Tibial nerve (tissue), 4 donors: ENCODE results near the gene CASP7. TPM values are rescaled to one million over a fixed set of nuclear protein-coding genes. Genes with fewer than 3 reads are reported as not detected.

Source experiments
- DNase-seq, 2 donors: peaks; one replicate each; pipeline ENCODE4 v3.0.0-alpha.2; 2019; ENCODE audit warnings: low spot score in 2 of 2
- H3K27ac ChIP-seq, 4 donors: fragments of 200-600 bp; sonication (generic) in 3 of 4; one replicate each; pipeline ENCODE4 v1.5.1; 2017 to 2019; ENCODE audit warnings: mild to moderate bottlenecking in 1 of 4
- H3K27me3 ChIP-seq, 2 donors: fragments of 200-600 bp; sonication (generic) in 1 of 2; one replicate each; pipeline versions ENCODE4 v1.5.1 to v1.6.0; 2017 to 2019
- H3K36me3 ChIP-seq, 3 donors: fragments of 200-600 bp; sonication (generic); one replicate each; pipeline ENCODE4 v1.5.1; 2018 to 2019
- H3K4me1 ChIP-seq, 4 donors: fragments of 200-600 bp; sonication (generic) in 3 of 4; one replicate each; pipeline ENCODE4 v1.5.1; 2017 to 2019
- H3K4me3 ChIP-seq, 4 donors: fragments of 200-600 bp; sonication (generic) in 3 of 4; one replicate each; pipeline ENCODE4 v1.5.1; 2017 to 2019; ENCODE audit warnings: mild to moderate bottlenecking in 1 of 4, moderate library complexity in 1 of 4
- H3K9me3 ChIP-seq, 4 donors: fragments of 200-600 bp; sonication (generic) in 3 of 4; one replicate each; pipeline ENCODE4 v1.5.1; 2017 to 2019
- EP300 ChIP-seq, 2 donors: sonication (generic); formaldehyde crosslinking; IDR thresholded peaks; one replicate each; pipeline ENCODE4 v1.6.1; 2017; ENCODE audit warnings: antibody characterized with exemption in 2 of 2, mild to moderate bottlenecking in 1 of 2
- POLR2A ChIP-seq, 2 donors: fragments of 450-650 bp; IDR thresholded peaks; one replicate each; pipeline ENCODE4 v1.6.1; 2017; ENCODE audit warnings: antibody characterized with exemption in 2 of 2, mild to moderate bottlenecking in 2 of 2, moderate library complexity in 2 of 2
- WGBS, 2 donors: methylation state at CpG; one replicate each; pipeline ENCODE4 v1.1.5; 2018; 5-methylcytosine and 5-hydroxymethylcytosine counted together
- total RNA-seq, 4 donors: library from RNA; depleted of rRNA; stranded (reverse); fragments of >200 nt; gene quantifications; one replicate each; pipeline ENCODE4 v1.1.0, GENCODE V29; 2016
- TF ChIP-seq, protein P1 (sequence below), 5 experiments: fragments of 200-600 bp in 3 of 5; fragments of 450-650 bp in 2 of 5; sonication (generic) in 3 of 5; IDR thresholded peaks; one replicate each; pipeline ENCODE4 v1.5.1; 2016 to 2019; ENCODE audit warnings: antibody characterized with exemption in 5 of 5, mild to moderate bottlenecking in 3 of 5, moderate library complexity in 2 of 5

CASP7 gene
- total RNA-seq, 4 donors from 2014 or later: 12.9 to 18.4 (median 16.8) TPM

DNA sequence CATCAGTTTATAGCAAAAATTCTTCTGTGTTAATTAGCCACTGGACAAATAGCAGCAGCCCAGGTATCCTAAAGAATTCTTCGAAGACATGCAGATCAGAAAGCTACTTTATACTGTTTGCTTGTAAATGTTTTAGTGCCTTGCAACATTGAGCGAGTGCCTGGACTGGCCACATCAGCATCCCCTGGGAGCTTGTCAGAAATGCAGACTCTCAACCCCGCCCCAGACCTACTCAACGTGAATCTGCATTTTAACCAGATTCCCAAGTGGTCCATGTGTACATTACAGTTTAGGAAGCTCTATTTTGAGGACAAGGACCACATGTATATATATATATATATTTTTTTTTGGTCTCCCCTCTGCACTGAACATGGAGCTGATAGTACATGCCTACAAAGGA is 53.3 kb downstream of the CASP7 start:
- no peak overlapping the region for H3K27ac ChIP-seq
- TF ChIP-seq, protein P1, sequence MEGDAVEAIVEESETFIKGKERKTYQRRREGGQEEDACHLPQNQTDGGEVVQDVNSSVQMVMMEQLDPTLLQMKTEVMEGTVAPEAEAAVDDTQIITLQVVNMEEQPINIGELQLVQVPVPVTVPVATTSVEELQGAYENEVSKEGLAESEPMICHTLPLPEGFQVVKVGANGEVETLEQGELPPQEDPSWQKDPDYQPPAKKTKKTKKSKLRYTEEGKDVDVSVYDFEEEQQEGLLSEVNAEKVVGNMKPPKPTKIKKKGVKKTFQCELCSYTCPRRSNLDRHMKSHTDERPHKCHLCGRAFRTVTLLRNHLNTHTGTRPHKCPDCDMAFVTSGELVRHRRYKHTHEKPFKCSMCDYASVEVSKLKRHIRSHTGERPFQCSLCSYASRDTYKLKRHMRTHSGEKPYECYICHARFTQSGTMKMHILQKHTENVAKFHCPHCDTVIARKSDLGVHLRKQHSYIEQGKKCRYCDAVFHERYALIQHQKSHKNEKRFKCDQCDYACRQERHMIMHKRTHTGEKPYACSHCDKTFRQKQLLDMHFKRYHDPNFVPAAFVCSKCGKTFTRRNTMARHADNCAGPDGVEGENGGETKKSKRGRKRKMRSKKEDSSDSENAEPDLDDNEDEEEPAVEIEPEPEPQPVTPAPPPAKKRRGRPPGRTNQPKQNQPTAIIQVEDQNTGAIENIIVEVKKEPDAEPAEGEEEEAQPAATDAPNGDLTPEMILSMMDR (IDR thresholded peaks at IDR 0.05): no peak
- H3K9me3 ChIP-seq: peaks cover 0 to 7% (median 0%) of the 10 kb centered on the region in 4 donors
- peaks cover 0 to 32% (median 5%) of the 10 kb centered on the region in 3 donors for H3K36me3 ChIP-seq
- H3K4me3 ChIP-seq: no peak overlapping the region
- 74 to 81% methylated on average over 4 of the region's 4 CpGs for WGBS, 2 donors
- no peak for DNase-seq
- H3K4me1 ChIP-seq: peaks cover 0 to 19% (median 0%) of the 10 kb centered on the region in 4 donors
- no peaks in the 10 kb centered on the region for H3K27me3 ChIP-seq

DNA sequence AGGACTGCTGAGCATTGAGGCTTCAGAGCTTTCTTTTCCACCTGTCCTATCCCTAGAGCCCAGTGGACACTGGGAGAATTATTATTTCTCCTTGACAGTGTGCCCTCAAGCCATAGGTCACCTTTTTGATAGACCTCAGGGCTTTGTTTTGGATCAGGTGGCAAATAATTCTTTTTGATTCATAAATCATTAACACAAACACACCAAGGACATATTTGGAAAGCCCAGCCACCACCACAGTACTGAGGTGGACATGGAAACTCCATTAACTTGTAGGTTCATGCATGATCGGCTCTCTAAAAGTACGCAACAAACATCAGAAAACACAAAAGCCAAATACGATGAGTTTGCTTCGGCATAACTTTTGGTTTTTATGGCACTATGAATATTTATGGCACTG is 53.9 kb downstream of the CASP7 start:
- TF ChIP-seq, protein P1 (IDR thresholded peaks at IDR 0.05): no peak
- WGBS, 2 donors: 94 to 95% methylated on average over 4 of the region's 4 CpGs
- Histone ChIP-seq H3K27ac (no peak overlapping the region), H3K4me1 (peaks cover 0 to 19% (median 0%) of the 10 kb centered on the region in 4 donors), H3K9me3 (peaks cover 0 to 7% (median 0%) of the 10 kb centered on the region in 4 donors), H3K27me3 (no peaks in the 10 kb centered on the region), H3K36me3 (peaks cover 0 to 25% (median 5%) of the 10 kb centered on the region in 3 donors), H3K4me3 (no peak overlapping the region)
- no peak for DNase-seq

DNA sequence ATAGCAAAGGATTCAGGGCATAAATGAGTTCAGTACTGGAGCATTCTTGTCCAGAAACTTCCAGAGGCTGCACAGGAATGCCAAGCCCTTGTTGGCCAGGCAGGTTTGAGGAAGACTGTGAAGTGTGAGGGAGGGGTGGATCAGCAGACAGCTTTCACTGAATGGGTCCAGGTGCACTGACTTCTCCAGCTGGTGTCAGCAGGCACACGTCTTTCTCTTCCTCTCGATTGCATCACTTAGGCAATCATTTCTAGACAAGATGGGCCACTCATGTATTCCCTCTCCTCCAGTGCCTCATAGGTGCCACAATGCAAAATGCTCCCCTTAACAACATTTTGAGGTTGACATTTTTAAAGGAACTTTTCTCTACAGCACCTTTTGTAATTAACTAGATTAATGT is 56.2 kb downstream of the CASP7 start:
- DNase-seq: no peak
- H3K27me3 ChIP-seq: no peaks in the 10 kb centered on the region
- no peak overlapping the region for H3K27ac ChIP-seq
- H3K36me3 ChIP-seq: peaks cover 0 to 3% (median 0%) of the 10 kb centered on the region in 3 donors
- H3K4me1 ChIP-seq: peaks cover 0 to 18% (median 0%) of the 10 kb centered on the region in 4 donors
- 49% methylated on average over 2 of the region's 2 CpGs for WGBS, 2 donors
- TF ChIP-seq, protein P1 (IDR thresholded peaks at IDR 0.05): no peak
- TF ChIP-seq POLR2A (IDR thresholded peaks at IDR 0.05) (no peak), EP300 (IDR thresholded peaks at IDR 0.05) (no peak)
- H3K9me3 ChIP-seq: no peaks in the 10 kb centered on the region
- H3K4me3 ChIP-seq: no peak overlapping the region

DNA sequence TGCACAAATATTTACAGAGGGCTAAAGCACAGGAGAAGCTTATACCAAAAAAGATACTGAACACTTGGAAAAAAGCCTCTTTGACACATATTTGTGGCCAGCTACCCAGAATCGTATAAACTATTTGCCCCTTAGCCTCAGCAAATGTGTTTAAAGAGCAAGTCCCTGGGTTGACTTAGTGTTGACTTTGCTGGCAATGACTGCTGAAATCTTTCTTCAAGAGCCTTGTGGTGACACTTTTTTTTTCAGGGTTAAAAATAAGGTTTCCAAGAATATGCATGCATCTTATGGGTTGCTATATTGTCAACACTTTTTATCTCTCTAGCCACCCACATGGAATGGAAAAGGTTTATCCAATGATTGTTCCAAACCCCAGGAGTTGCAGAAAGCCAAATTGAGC is 56.9 kb downstream of the CASP7 start:
- H3K4me1 ChIP-seq: peaks cover 0 to 14% (median 0%) of the 10 kb centered on the region in 4 donors
- 9 to 13% methylated on average over 1 of the region's 1 CpG for WGBS, 2 donors

DNA sequence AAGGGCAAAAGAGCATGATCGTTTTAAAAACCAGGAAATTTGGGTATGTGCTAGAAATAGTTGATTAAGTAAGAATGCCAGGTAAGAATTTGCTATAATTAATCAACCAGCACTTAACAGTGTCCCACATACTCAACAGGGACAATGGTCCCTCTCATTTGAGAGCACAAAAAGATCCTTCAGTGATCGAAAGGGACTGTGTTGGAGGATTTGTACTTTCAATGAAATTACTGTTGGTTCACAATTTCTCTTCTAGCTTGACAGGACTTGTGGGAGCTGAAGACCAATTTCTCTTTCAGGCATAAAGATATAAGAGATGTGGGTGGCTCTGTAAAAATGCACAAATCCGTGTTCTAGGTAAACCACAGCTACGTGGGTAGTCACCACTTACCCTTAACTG is 59.3 kb downstream of the CASP7 start:
- Histone ChIP-seq H3K4me1 (peaks cover 0 to 2% (median 0%) of the 10 kb centered on the region in 4 donors), H3K27ac (no peak overlapping the region), H3K27me3 (no peaks in the 10 kb centered on the region), H3K36me3 (no peaks in the 10 kb centered on the region), H3K4me3 (no peak overlapping the region), H3K9me3 (no peaks in the 10 kb centered on the region)
- TF ChIP-seq POLR2A (IDR thresholded peaks at IDR 0.05): no peak
- TF ChIP-seq EP300 (IDR thresholded peaks at IDR 0.05): no peak
- TF ChIP-seq, protein P1 (IDR thresholded peaks at IDR 0.05): no peak
- WGBS, 2 donors: 43 to 49% methylated on average over 4 of the region's 4 CpGs
- no peak for DNase-seq

More for the DNA sequence above, 56.9 kb downstream of the CASP7 start:
- TF ChIP-seq, protein P1 (IDR thresholded peaks at IDR 0.05): no peak
- TF ChIP-seq POLR2A (IDR thresholded peaks at IDR 0.05) (no peak), EP300 (IDR thresholded peaks at IDR 0.05) (no peak)
- no peaks in the 10 kb centered on the region for H3K9me3 ChIP-seq
- no peak overlapping the region for H3K4me3 ChIP-seq
- H3K27ac ChIP-seq: no peak overlapping the region
- DNase-seq: no peak
- no peaks in the 10 kb centered on the region for H3K27me3 ChIP-seq
- peaks cover 0 to 3% (median 0%) of the 10 kb centered on the region in 3 donors for H3K36me3 ChIP-seq
